Heart right ventricle (tissue), 16 donors: ENCODE results near the gene OTOP2. TPM values are rescaled to one million over a fixed set of nuclear protein-coding genes. Genes with fewer than 3 reads are reported as not detected.

Experiments used
- ATAC-seq, 8 donors: fragments of 200-7000 bp; cut with Tn5 transposase; one replicate each; pipeline ENCODE4 v1.9.1; 2020; ENCODE audit warnings: mild to moderate bottlenecking in 8 of 8, moderate library complexity in 8 of 8, moderate number of reproducible peaks in 1 of 8
- DNase-seq, 2 donors: peaks; one replicate each; pipeline ENCODE4 v3.0.0-alpha.2; 2020
- H3K27ac ChIP-seq, 10 donors: fragments of 200-600 bp; sonication (generic) in 2 of 10; one replicate each; pipeline versions ENCODE4 v1.5.0 to v1.8.0; 2020 to 2022; ENCODE audit warnings: mild to moderate bottlenecking in 3 of 10
- H3K27me3 ChIP-seq, 7 donors: fragments of 200-600 bp; one replicate each; pipeline ENCODE4 v1.8.0; 2021 to 2022; ENCODE audit warnings: mild to moderate bottlenecking in 2 of 7
- H3K36me3 ChIP-seq, 9 donors: fragments of 200-600 bp; sonication (generic) in 1 of 9; one replicate each; pipeline versions ENCODE4 v1.5.0 to v1.8.0; 2020 to 2022; ENCODE audit warnings: mild to moderate bottlenecking in 2 of 9
- H3K4me1 ChIP-seq, 9 donors: fragments of 200-600 bp; sonication (generic) in 1 of 9; one replicate each; pipeline versions ENCODE4 v1.5.0 to v1.8.0; 2020 to 2022; ENCODE audit warnings: mild to moderate bottlenecking in 4 of 9
- H3K4me3 ChIP-seq, 10 donors: fragments of 200-600 bp; sonication (generic) in 2 of 10; one replicate each; pipeline versions ENCODE4 v1.5.0 to v1.8.0; 2020 to 2022; ENCODE audit warnings: mild to moderate bottlenecking in 7 of 10, moderate library complexity in 2 of 10
- H3K9me3 ChIP-seq, 11 donors: fragments of 200-600 bp in 10 of 11; sonication (generic) in 2 of 11; one replicate each; pipeline versions ENCODE4 v1.5.0 to v1.8.0; 2013 to 2022; ENCODE audit warnings: mild to moderate bottlenecking in 2 of 11, control low read depth in 1 of 11, moderate library complexity in 1 of 11
- WGBS, 2 donors: extraction: QIAGEN DNeasy Blood & Tissue Kit; methylation state at CpG; one replicate each; pipeline ENCODE4 v1.1.7; 2013; ENCODE audit warnings: inconsistent platforms in 1 of 2; 5-methylcytosine and 5-hydroxymethylcytosine counted together
- intact Hi-C, 10 donors: fragments of 100-400 bp; cut with DNase I; formaldehyde crosslinking; loops; one replicate each; pipeline versions ENCODE4 v1.11.1 to v1.14.2; 2022
- long read RNA-seq, 3 donors: library from polyadenylated mRNA; unstranded; transcript quantifications; one replicate each; pipeline ENCODE4 v2.0.0, GENCODE V29; 2020 to 2021
- polyA plus RNA-seq, 2 donors: library from polyadenylated mRNA; stranded (reverse); fragments of 200-250 nt; gene quantifications; one replicate each; pipeline ENCODE4 v1.2.3, GENCODE V29; 2013
- total RNA-seq, 10 donors: library from RNA; stranded (reverse); fragmentation: NEBNext Ultra II Directional in 3 of 10; extraction: Animal tissue kit (Norgen Biotek cat#: 25700) in 3 of 10; gene quantifications; one replicate each; pipeline versions ENCODE4 v1.2.1 to v1.2.4, GENCODE V29; 2021 to 2023
- TF ChIP-seq, protein P1 (sequence below), 9 donors: fragments of 200-600 bp; sonication (generic) in 2 of 9; IDR thresholded peaks; one replicate each; pipeline versions ENCODE4 v1.5.0 to v1.8.0; 2021 to 2022; ENCODE audit warnings: antibody characterized with exemption in 9 of 9, mild to moderate bottlenecking in 5 of 9, moderate library complexity in 1 of 9
- donor health status: Arrhythmogenic right ventricular cardiomyopathy.
- donor health status: ischemic (EF 13 %, LVEDD 7.1; RV severe dilation, severe dysfunction).
- donor health status: healthy with polysubstance abuse.
- donor health status: DM: no; HTN: yes; CAD: no.
- donor health status: DM: no; HTN: no; CAD: no.
- donor health status: ischemic (EF 25% LVEDD 6.9; RV normal size, moderate dysfunction).
- donor health status: ischemic (EF 25% LVEDD 5.7; RV mildly dilated, moderate dysfunction).
- donor health status: healthy.
- donor health status: DM: yes; HTN: yes; CAD: no.
- donor health status: Ischemic cardiomyopathy.
- donor health status: ischemic (EF 35%, LVEDD 5.7; RV mildly dilated, moderate dysfunction).
- donor health status: nonischemic (EF 11% LVEDD 7.7; RV severe dilation, severe dysfunction).
- donor health status: DM: yes; HTN: yes; CAD: no.
- donor health status: PGD.
- donor health status: ischemic (EF 29% LVEDD 5.4; RV normal size, mild dysfunction).
- donor health status: nonischemic (EF 23%, LVEDD 6.1; RV moderate dilation, normal function).

Gene OTOP2, protein sequence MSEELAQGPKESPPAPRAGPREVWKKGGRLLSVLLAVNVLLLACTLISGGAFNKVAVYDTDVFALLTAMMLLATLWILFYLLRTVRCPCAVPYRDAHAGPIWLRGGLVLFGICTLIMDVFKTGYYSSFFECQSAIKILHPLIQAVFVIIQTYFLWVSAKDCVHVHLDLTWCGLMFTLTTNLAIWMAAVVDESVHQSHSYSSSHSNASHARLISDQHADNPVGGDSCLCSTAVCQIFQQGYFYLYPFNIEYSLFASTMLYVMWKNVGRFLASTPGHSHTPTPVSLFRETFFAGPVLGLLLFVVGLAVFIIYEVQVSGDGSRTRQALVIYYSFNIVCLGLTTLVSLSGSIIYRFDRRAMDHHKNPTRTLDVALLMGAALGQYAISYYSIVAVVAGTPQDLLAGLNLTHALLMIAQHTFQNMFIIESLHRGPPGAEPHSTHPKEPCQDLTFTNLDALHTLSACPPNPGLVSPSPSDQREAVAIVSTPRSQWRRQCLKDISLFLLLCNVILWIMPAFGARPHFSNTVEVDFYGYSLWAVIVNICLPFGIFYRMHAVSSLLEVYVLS
- total RNA-seq (not detected), polyA plus RNA-seq (not detected)
- long read RNA-seq, donor 1, result 0 reads
- long read RNA-seq, donor 2, result 0 reads
- long read RNA-seq, donor 3, result 0 reads

DNA sequence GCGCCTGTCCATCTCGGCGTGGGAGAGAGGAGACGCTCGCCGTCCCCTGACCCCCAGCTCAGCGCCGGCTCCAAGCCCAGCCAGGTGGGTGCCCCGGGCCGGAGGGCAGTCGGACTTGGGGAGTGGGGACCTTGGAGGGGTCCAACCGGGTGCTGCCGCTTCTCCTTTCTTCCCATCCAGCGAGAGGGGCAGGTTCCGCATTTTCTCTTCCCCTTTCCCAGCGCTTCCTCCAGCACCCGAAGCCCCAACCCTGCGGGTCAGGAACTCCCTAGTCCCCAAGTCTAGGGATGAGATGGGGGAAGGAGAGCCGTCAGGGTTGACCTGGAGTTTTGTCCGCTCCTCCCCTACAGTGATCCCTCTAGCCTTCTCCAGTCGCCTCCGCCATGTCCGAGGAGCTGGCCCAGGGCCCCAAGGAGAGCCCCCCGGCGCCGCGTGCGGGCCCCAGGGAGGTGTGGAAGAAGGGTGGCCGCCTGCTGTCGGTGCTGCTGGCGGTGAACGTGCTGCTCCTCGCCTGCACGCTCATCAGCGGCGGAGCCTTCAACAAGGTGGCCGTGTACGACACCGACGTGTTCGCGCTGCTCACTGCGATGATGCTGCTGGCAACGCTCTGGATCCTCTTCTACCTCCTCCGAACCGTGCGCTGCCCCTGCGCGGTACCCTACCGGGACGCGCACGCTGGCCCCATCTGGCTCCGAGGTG lies at the start of gene OTOP2:
Gene OTOP2, plus strand, starts transcription at position 24 of the 699 bp plus-strand sequence. Its CDS starts 360 bp downstream, at position 384.
- TF ChIP-seq, protein P1, sequence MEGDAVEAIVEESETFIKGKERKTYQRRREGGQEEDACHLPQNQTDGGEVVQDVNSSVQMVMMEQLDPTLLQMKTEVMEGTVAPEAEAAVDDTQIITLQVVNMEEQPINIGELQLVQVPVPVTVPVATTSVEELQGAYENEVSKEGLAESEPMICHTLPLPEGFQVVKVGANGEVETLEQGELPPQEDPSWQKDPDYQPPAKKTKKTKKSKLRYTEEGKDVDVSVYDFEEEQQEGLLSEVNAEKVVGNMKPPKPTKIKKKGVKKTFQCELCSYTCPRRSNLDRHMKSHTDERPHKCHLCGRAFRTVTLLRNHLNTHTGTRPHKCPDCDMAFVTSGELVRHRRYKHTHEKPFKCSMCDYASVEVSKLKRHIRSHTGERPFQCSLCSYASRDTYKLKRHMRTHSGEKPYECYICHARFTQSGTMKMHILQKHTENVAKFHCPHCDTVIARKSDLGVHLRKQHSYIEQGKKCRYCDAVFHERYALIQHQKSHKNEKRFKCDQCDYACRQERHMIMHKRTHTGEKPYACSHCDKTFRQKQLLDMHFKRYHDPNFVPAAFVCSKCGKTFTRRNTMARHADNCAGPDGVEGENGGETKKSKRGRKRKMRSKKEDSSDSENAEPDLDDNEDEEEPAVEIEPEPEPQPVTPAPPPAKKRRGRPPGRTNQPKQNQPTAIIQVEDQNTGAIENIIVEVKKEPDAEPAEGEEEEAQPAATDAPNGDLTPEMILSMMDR (IDR thresholded peaks at IDR 0.05), result no peak
- peak in 3 of 8 donors; percentile 2 to 29 (median 18) for ATAC-seq
- no peaks in the 10 kb centered on the region for H3K9me3 ChIP-seq
- peak; percentile 25 to 39 for DNase-seq
- no peaks in the 10 kb centered on the region for H3K36me3 ChIP-seq
- peaks cover 2 to 31% (median 22%) of the 10 kb centered on the region in 9 donors for H3K4me1 ChIP-seq
- 3 to 4% methylated on average over 54 of the region's 54 CpGs for WGBS, 2 donors
- intact Hi-C loops, result loop anchor here in 2 of 10 donors (5.0 kb wide), 1 partner anchor 33 kb away; no protein-coding TSS in a partner anchor
- H3K4me3 ChIP-seq, result peak within 1 kb of the TSS in 9 of 10 donors; percentile 16 to 46 (median 30)
- H3K27me3 ChIP-seq, result peaks cover 22 to 93% (median 86%) of the 10 kb centered on the region in 7 donors
- H3K27ac ChIP-seq, result no peak within 1 kb of the TSS

DNA sequence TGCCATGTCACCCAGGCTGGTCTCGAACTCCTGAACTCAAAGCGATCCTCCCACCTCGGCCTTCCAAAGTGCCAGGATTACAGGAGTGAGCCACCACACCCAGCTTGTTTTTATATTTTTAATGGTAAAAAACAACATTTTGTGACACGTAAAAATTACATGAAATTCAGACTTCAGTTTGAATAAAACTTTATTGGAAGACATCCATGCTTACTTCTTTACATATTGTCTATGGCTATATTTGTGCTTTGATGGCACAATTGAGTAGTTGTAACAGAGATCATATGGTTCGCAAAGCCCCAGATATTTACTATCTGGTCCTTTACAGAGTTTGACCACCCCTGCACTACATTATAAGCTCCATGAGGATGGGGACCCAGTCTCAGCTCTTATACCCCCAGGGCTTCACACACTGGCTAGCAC lies 49.4 kb upstream of the OTOP2 start:
- Histone ChIP-seq H3K27me3 (no peaks in the 10 kb centered on the region), H3K4me3 (no peak overlapping the region), H3K36me3 (no peaks in the 10 kb centered on the region), H3K4me1 (peaks cover 14 to 37% (median 26%) of the 10 kb centered on the region in 9 donors), H3K9me3 (no peaks in the 10 kb centered on the region), H3K27ac (no peak overlapping the region)
- TF ChIP-seq, protein P1 (IDR thresholded peaks at IDR 0.05), result no peak
- intact Hi-C loops, result no loop called here
- 97% methylated on average over 5 of the region's 5 CpGs for WGBS, 2 donors
- ATAC-seq (no peak), DNase-seq (no peak)

DNA sequence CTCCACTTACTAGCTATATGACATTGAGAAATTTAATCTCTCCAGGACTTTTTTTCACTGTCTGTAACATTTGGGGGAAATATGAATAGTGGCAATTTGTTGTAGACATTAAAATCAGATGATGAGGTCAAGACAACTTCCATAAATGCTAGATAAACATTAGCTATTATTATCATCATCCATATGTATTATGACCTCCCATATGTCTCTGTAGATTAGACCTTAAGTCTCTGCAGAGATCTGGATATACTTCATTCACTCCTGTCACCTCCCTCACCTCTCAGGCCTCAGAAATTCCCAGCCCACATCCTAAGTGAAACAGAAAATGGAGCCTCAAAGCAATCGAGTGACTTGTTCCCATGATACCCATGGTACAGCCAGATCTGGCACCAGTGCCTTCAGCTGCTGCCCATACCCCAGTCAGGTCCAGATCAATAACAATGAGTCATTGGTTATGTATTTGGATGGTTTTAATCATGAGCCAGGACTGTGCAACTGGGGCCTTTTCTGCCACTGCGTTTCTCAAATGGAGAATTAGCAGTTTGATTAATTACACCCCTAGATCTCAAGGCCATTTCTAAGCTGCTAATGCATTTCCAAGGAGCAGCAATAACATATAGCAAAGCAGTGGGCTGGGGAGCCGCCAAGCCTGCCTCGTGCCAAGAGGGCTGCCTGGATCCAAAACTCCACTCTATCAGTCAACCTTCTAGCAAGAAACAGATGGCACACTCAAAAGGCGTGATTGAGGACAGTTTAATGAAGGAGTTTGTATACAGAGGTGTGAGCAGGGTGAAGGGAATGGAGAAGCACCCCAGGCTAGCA lies 48.7 kb upstream of the OTOP2 start:
- intact Hi-C loops, result no loop called here
- Histone ChIP-seq H3K4me3 (no peak overlapping the region), H3K9me3 (no peaks in the 10 kb centered on the region), H3K36me3 (no peaks in the 10 kb centered on the region), H3K27ac (no peak overlapping the region), H3K27me3 (no peaks in the 10 kb centered on the region), H3K4me1 (peaks cover 14 to 37% (median 26%) of the 10 kb centered on the region in 9 donors)
- 72 to 73% methylated on average over 5 of the region's 5 CpGs for WGBS, 2 donors
- ATAC-seq, result no peak
- DNase-seq, result no peak
- TF ChIP-seq, protein P1 (IDR thresholded peaks at IDR 0.05), result no peak
